Germinal center (tissue), 1 donor: ENCODE measurements around the gene SECISBP2L.

ENCODE experiments used
- DNase-seq: peaks from one replicate; pipeline ENCODE4 v3.0.0; 2012; ENCODE audit warnings: mixed read lengths, low spot score

The SECISBP2L gene

GRCh38 chr15:48963524-48964113 lies 82.6 kb downstream of the SECISBP2L start, which contains the start of gene SHC4:
TSS of gene SHC4 (minus strand) at chr15:48963919. CDS start at chr15:48963015, 904 bp downstream.
- peak; percentile 15 for DNase-seq

DNA sequence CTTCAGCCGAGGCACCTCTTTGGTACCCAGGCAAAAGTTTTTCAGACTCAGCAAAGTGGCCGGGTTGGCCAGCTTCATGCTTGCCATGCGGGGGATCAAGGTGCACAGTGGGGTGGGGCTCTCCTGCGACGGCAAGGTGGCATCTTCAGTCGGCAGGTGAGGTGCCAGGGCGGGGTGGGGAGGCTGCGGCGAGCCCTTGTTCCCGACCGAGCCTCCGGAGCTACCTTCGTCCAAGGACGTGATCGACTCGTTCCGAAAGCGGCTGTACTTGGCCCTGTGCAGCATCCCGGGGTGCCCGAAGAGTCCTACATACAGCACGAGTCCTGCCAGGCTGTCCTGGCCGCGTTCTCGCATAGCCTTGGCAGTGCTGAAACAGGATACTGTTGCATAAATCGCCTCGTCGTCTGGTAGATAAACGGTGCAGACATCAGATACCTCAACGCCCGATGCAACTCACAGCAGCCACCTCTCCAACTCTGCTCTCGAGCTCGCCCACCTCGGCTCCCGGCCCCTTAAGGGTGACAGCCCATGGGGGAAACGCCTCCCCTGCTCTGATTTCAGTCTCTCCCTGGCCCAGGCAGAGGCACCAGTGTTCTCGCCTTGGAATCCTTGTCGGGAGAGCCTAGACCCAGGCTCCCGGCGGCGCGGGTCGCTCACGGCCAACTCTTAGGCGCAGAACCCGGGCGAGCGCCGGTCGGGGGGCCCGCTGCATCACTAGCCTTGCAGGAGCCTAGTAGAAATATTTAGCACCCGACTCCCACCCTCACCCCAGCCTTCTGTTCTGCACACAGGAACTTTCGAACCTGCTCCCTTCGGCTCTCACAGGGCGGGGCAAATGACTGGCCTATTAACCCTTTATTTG lies 83.4 kb downstream of the SECISBP2L start:
- DNase-seq = no peak

GRCh38 chr15:48955967-48956366 lies 90.3 kb downstream of the SECISBP2L start:
- no peak for DNase-seq

DNA sequence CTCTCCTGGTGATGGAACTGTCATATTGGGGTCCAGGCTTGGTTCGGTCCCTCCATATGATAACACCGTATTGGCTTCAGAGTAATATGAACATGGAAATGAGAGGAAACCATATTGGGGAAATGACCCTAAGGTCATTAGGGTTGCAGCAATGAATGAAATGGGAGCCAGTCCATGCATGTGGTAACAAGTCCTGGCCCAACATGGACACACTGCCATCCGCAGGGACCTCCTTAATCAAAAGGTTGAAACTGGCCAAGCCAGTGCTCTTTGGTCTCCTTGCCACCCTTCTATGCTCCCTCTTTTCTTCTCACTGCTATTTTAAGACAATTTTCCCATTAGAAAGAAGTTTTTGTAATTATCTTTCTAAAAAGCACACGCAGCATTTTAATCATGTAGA lies 90.9 kb downstream of the SECISBP2L start:
- no peak for DNase-seq

- DNase-seq = no peak
Observed at GRCh38 chr15:48954538-48954937, 91.7 kb downstream of the SECISBP2L start.

DNA sequence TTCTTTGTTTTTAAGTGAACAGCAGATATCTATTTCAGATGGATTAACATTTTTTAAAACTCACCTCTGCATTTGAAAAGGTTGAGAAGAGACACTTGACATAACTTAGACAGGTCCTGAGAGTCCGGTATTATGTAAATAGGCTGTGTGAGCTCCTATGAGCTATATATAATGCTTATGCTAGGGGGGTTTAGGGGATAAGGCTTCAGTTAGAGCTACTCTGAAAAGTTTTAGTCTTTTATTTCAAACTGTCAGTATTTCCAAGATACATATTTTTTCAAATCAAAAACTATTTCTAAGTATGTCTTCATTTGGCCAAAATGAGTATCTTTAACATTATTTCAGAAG lies 99.4 kb downstream of the SECISBP2L start:
- DNase-seq = no peak

DNA sequence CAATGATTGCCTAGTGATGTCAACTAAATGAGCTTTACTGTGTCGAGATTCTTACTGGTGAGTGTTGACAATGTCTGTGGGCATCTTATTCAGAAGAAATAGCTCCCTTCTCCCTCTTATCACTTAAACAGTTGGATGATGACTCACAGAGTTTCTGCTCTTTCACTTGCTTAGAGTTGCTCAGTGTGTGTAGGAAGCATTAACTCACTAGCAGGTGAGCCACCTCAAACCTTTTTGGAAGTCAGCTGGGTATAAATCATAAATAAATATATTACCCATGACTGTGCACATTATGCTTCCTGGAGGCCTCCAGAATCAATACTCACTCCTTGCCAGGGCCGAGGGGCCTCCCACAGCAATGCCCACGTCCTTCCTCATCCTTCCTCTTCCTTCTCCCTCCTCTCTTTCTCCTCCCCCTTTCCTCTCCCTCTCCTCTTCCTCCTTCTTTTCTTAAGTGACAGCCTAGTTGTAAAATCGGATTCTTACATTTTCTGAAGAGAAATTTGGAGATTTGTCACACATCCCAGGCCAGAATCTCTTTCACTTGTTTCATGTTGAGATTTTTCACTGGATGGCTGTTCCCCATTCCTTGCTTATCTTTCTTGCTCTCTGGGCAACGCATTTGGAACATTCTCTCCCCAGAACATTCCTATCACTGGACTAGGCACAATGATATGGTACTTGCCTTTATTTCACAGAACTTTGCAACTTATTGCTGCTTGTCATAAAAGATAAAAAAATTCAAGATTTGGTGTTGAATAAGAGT lies 100.0 kb downstream of the SECISBP2L start:
- DNase-seq = no peak

- no peak for DNase-seq
Observed at GRCh38 chr15:48945386-48945785, 100.9 kb downstream of the SECISBP2L start.

DNA sequence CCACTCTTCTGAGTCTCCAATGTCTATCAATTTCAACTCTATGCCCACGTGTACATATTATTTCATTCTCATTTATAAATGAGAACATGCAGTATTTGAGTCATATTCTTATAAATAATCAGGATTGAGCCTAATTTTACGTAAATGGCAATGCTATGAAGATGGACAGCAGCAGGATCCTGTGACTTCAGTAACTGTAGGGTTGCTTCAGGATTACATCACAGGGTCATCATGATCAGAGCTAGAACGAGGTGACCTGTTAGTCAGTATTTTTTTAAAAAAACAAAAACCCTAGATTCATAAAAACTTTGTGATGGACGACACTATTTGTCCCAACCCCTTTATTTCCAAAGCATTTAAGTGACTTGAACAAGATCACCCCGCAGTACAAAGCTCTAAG lies 104.3 kb downstream of the SECISBP2L start:
- DNase-seq = no peak

GRCh38 chr15:48940508-48940907 lies 105.7 kb downstream of the SECISBP2L start:
- DNase-seq = no peak

- no peak for DNase-seq
Observed at GRCh38 chr15:48939648-48940047, 106.6 kb downstream of the SECISBP2L start.
